ENCODE measurements around the gene EIF5AL1.

The EIF5AL1 gene

GRCh38 chr10:79559726-79560125 lies 47.4 kb downstream of the EIF5AL1 start:
- DNase-seq (ENCODE audit: low read depth) = no peak

- DNase-seq (ENCODE audit: low read depth) = no peak
Observed at GRCh38 chr10:79560160-79560709, 47.9 kb downstream of the EIF5AL1 start, which contains the start of gene SFTPA2. Gene SFTPA2, minus strand, starts transcription at chr10:79560407. Its CDS starts 924 bp downstream, at chr10:79559483.

GRCh38 chr10:79561257-79561656 lies 48.9 kb downstream of the EIF5AL1 start:
- no peak for DNase-seq (ENCODE audit: low read depth)

- DNase-seq (ENCODE audit: low read depth) = peak; percentile 11
Observed at GRCh38 chr10:79562135-79562756, 49.9 kb downstream of the EIF5AL1 start.

GRCh38 chr10:79563426-79563825 lies 51.1 kb downstream of the EIF5AL1 start:
- no peak for DNase-seq (ENCODE audit: low read depth)
